ENCODE measurements around the gene FAN1. TPM values are rescaled to one million over a fixed set of nuclear protein-coding genes. Genes with fewer than 3 reads are reported as not detected.

FAN1 gene
- total and polyA plus RNA-seq, 2 experiments from 2014 or later, result 14.6 to 17.2 TPM

- Histone ChIP-seq H3K79me2 (ENCODE audit: insufficient read depth) (no peaks in the 10 kb centered on the region), H3K9ac (no peak overlapping the region), H3K27ac (no peak overlapping the region), H2AFZ (no peak overlapping the region), H3F3A (ENCODE audit: insufficient read depth) (no peaks in the 10 kb centered on the region), H3K27me3 (replicated peaks; ENCODE audit: insufficient read depth) (no peaks in the 10 kb centered on the region), H4K20me1 (ENCODE audit: insufficient read depth) (no peaks in the 10 kb centered on the region), H3K4me3 (no peak overlapping the region), H3K9me3 (ENCODE audit: low read depth) (no peaks in the 10 kb centered on the region), H3K4me2 (ENCODE audit: unreplicated experiment) (no peak overlapping the region), H3K4me1 (ENCODE audit: insufficient read depth) (no peaks in the 10 kb centered on the region), H3K36me3 (ENCODE audit: low read depth) (peaks cover 20% of the 10 kb centered on the region), H3K9me2 (ENCODE audit: insufficient read depth) (no peaks in the 10 kb centered on the region)
- 95 to 96% methylated on average over 3 of the region's 3 CpGs for WGBS, 2 experiments (ENCODE audit: low coverage in 1 of 2, low lambda C conversion rate in 2 of 2, missing lambda C conversion rate in 2 of 2)
- in situ Hi-C loops (cut with MboI), result no loop called here
- TF ChIP-seq EZH2phosphoT487 (IDR thresholded peaks at IDR 0.05; ENCODE audit: insufficient read depth, low read depth), result no peak
- TF ChIP-seq EZH2 (IDR thresholded peaks at IDR 0.05; ENCODE audit: insufficient read depth, poor library complexity, severe bottlenecking), result no peak
- DNase-seq, result no peak
Observed at GRCh38 chr15:30963681-30964080, 60.0 kb downstream of the FAN1 start.

GRCh38 chr15:30969724-30970123 lies 66.0 kb downstream of the FAN1 start:
- TF ChIP-seq EZH2phosphoT487 (IDR thresholded peaks at IDR 0.05; ENCODE audit: insufficient read depth, low read depth) (no peak), EZH2 (IDR thresholded peaks at IDR 0.05; ENCODE audit: insufficient read depth, poor library complexity, severe bottlenecking) (no peak)
- H3K27ac ChIP-seq, result no peak overlapping the region
- no peak overlapping the region for H3K4me2 ChIP-seq (ENCODE audit: unreplicated experiment)
- no peaks in the 10 kb centered on the region for H4K20me1 ChIP-seq (ENCODE audit: insufficient read depth)
- no peak overlapping the region for H2AFZ ChIP-seq
- no peaks in the 10 kb centered on the region for H3K9me2 ChIP-seq (ENCODE audit: insufficient read depth)
- H3K9me3 ChIP-seq (ENCODE audit: low read depth), result no peaks in the 10 kb centered on the region
- H3K27me3 ChIP-seq (replicated peaks; ENCODE audit: insufficient read depth), result no peaks in the 10 kb centered on the region
- no peak overlapping the region for H3K4me3 ChIP-seq
- H3F3A ChIP-seq (ENCODE audit: insufficient read depth), result no peaks in the 10 kb centered on the region
- no peak overlapping the region for H3K9ac ChIP-seq
- peaks cover 37% of the 10 kb centered on the region for H3K36me3 ChIP-seq (ENCODE audit: low read depth)
- 90 to 93% methylated on average over 2 of the region's 2 CpGs for WGBS, 2 experiments (ENCODE audit: low coverage in 1 of 2, low lambda C conversion rate in 2 of 2, missing lambda C conversion rate in 2 of 2)
- H3K4me1 ChIP-seq (ENCODE audit: insufficient read depth), result no peaks in the 10 kb centered on the region
- peaks cover 18% of the 10 kb centered on the region for H3K79me2 ChIP-seq (ENCODE audit: insufficient read depth)
- DNase-seq, result no peak
- in situ Hi-C loops (cut with MboI), result no loop called here

- Histone ChIP-seq H3K4me1 (ENCODE audit: insufficient read depth) (no peaks in the 10 kb centered on the region), H4K20me1 (ENCODE audit: insufficient read depth) (no peaks in the 10 kb centered on the region), H3K4me3 (no peak overlapping the region), H3K4me2 (ENCODE audit: unreplicated experiment) (no peak overlapping the region), H3K79me2 (ENCODE audit: insufficient read depth) (peaks cover 52% of the 10 kb centered on the region), H2AFZ (no peak overlapping the region), H3K9ac (no peak overlapping the region), H3K27me3 (replicated peaks; ENCODE audit: insufficient read depth) (no peaks in the 10 kb centered on the region), H3K27ac (no peak overlapping the region), H3K36me3 (ENCODE audit: low read depth) (peaks cover 32% of the 10 kb centered on the region), H3K9me2 (ENCODE audit: insufficient read depth) (no peaks in the 10 kb centered on the region), H3F3A (ENCODE audit: insufficient read depth) (no peaks in the 10 kb centered on the region), H3K9me3 (ENCODE audit: low read depth) (no peaks in the 10 kb centered on the region)
- no peak for DNase-seq
- in situ Hi-C loops (cut with MboI), result no loop called here
- no peak for TF ChIP-seq EZH2 (IDR thresholded peaks at IDR 0.05; ENCODE audit: insufficient read depth, poor library complexity, severe bottlenecking)
- no peak for TF ChIP-seq EZH2phosphoT487 (IDR thresholded peaks at IDR 0.05; ENCODE audit: insufficient read depth, low read depth)
- WGBS, 2 experiments (ENCODE audit: low coverage in 1 of 2, low lambda C conversion rate in 2 of 2, missing lambda C conversion rate in 2 of 2), result 97 to 99% methylated on average over 4 of the region's 4 CpGs
Observed at GRCh38 chr15:30973379-30973778, 69.7 kb downstream of the FAN1 start.

GRCh38 chr15:30974112-30974511 lies 70.4 kb downstream of the FAN1 start:
- in situ Hi-C loops (cut with MboI), result no loop called here
- Histone ChIP-seq H3K36me3 (ENCODE audit: low read depth) (peaks cover 32% of the 10 kb centered on the region), H3K4me3 (no peak overlapping the region)

GRCh38 chr15:30978328-30978727 lies 74.6 kb downstream of the FAN1 start:
- Histone ChIP-seq H3K27ac (no peak overlapping the region), H3K79me2 (ENCODE audit: insufficient read depth) (peaks cover 85% of the 10 kb centered on the region), H3K27me3 (replicated peaks; ENCODE audit: insufficient read depth) (no peaks in the 10 kb centered on the region), H3K9ac (no peak overlapping the region), H3K4me2 (ENCODE audit: unreplicated experiment) (no peak overlapping the region), H2AFZ (no peak overlapping the region), H3K4me3 (no peak overlapping the region), H3K36me3 (ENCODE audit: low read depth) (peaks cover 21% of the 10 kb centered on the region), H3K9me3 (ENCODE audit: low read depth) (no peaks in the 10 kb centered on the region), H3F3A (ENCODE audit: insufficient read depth) (no peaks in the 10 kb centered on the region), H3K9me2 (ENCODE audit: insufficient read depth) (no peaks in the 10 kb centered on the region), H3K4me1 (ENCODE audit: insufficient read depth) (no peaks in the 10 kb centered on the region), H4K20me1 (ENCODE audit: insufficient read depth) (0 out of 2 replicates have a peak, but pooled peaks cover 4% of the 10 kb centered on the region)
- in situ Hi-C loops (cut with MboI), result no loop called here
- DNase-seq, result no peak
- TF ChIP-seq EZH2 (IDR thresholded peaks at IDR 0.05; ENCODE audit: insufficient read depth, poor library complexity, severe bottlenecking) (no peak), EZH2phosphoT487 (IDR thresholded peaks at IDR 0.05; ENCODE audit: insufficient read depth, low read depth) (no peak)

More at GRCh38 chr15:30974112-30974511, 70.4 kb downstream of the FAN1 start:
- Histone ChIP-seq H3K9me3 (ENCODE audit: low read depth) (no peaks in the 10 kb centered on the region), H3K27me3 (replicated peaks; ENCODE audit: insufficient read depth) (no peaks in the 10 kb centered on the region), H4K20me1 (ENCODE audit: insufficient read depth) (0 out of 2 replicates have a peak, but pooled peaks cover 3% of the 10 kb centered on the region), H2AFZ (no peak overlapping the region), H3K4me2 (ENCODE audit: unreplicated experiment) (no peak overlapping the region), H3K9ac (no peak overlapping the region), H3K79me2 (ENCODE audit: insufficient read depth) (peaks cover 59% of the 10 kb centered on the region), H3K27ac (no peak overlapping the region), H3K9me2 (ENCODE audit: insufficient read depth) (no peaks in the 10 kb centered on the region), H3K4me1 (ENCODE audit: insufficient read depth) (no peaks in the 10 kb centered on the region), H3F3A (ENCODE audit: insufficient read depth) (no peaks in the 10 kb centered on the region)
- WGBS, 2 experiments (ENCODE audit: low coverage in 1 of 2, low lambda C conversion rate in 2 of 2, missing lambda C conversion rate in 2 of 2), result 91 to 94% methylated on average over 5 of the region's 5 CpGs
- TF ChIP-seq EZH2phosphoT487 (IDR thresholded peaks at IDR 0.05; ENCODE audit: insufficient read depth, low read depth), result no peak
- no peak for TF ChIP-seq EZH2 (IDR thresholded peaks at IDR 0.05; ENCODE audit: insufficient read depth, poor library complexity, severe bottlenecking)
- no peak for DNase-seq
